Measurements from ENCODE around the gene PARD3.

- TF ChIP-seq EZH2 (IDR thresholded peaks at IDR 0.05; ENCODE audit: low read length, missing control alignments) (no peak), CTCF (conservative IDR thresholded peaks at IDR 0.05 in 1 of 2, IDR thresholded peaks at IDR 0.05 in 1 of 2; ENCODE audit: low read depth in 1 of 2, low read length in 2 of 2) (no peak)
These were observed 208.2 kb downstream of the PARD3 start for GRCh38 chr10:34606890-34607289.

All from fibroblast of lung (primary cell).